MCF 10A (cell line): ENCODE results near the gene CNIH4. TPM values are rescaled to one million over a fixed set of nuclear protein-coding genes. Genes with fewer than 3 reads are reported as not detected.

Experiments
- BruUV-seq: library from RNA; stranded (reverse); fragments of 400-500 nt; replicated peaks from 2 replicates; lab custom pipeline; 2021; lab: Mats Ljungman, UMichigan
- CTCF ChIA-PET: fragments of 300-600 bp; sonication (Branson Sonifier 250); formaldehyde crosslinking; extraction: SDS; loops from one replicate; lab custom pipeline; 2021; ENCODE audit warnings: antibody characterized with exemption, inconsistent platforms; lab: Yijun Ruan, JAX
- POLR2A ChIA-PET: fragments of 300-600, 350-650 bp; sonication (Branson Sonifier 250); formaldehyde crosslinking; extraction: SDS; loops from one replicate; lab custom pipeline; 2020; ENCODE audit warnings: antibody characterized with exemption, inconsistent platforms; lab: Yijun Ruan, JAX
- DNase-seq: peaks from one replicate; pipeline ENCODE4 v3.0.0-alpha.2; 2018; ENCODE audit not compliant: unreplicated experiment
- H3K27ac Mint-ChIP-seq: one replicate; pipeline ENCODE4 v1.8.0; 2022; ENCODE audit warnings: mild to moderate bottlenecking, low read depth, mixed read lengths; ENCODE audit not compliant: unreplicated experiment
- H3K27me3 Mint-ChIP-seq: one replicate; pipeline ENCODE4 v1.8.0; 2022; ENCODE audit warnings: mixed read lengths; ENCODE audit not compliant: insufficient read depth, unreplicated experiment
- H3K36me3 Mint-ChIP-seq: one replicate; pipeline ENCODE4 v1.8.0; 2022; ENCODE audit warnings: mild to moderate bottlenecking, moderate library complexity, mixed read lengths; ENCODE audit not compliant: insufficient read depth, unreplicated experiment
- H3K4me1 Mint-ChIP-seq: one replicate; pipeline ENCODE4 v1.8.0; 2022; ENCODE audit warnings: mixed read lengths; ENCODE audit not compliant: insufficient read depth, unreplicated experiment
- H3K4me3 Mint-ChIP-seq: one replicate; pipeline ENCODE4 v1.8.0; 2022; ENCODE audit warnings: mild to moderate bottlenecking, moderate library complexity, mixed read lengths; ENCODE audit not compliant: unreplicated experiment
- H3K9me3 Mint-ChIP-seq: one replicate; pipeline ENCODE4 v1.8.0; 2022; ENCODE audit warnings: mixed read lengths; ENCODE audit not compliant: unreplicated experiment
- CTCF ChIP-seq: fragments of 200-600 bp; IDR thresholded peaks from one replicate; pipeline ENCODE4 v1.8.0; 2022; ENCODE audit warnings: antibody characterized with exemption, mild to moderate bottlenecking; ENCODE audit not compliant: unreplicated experiment
- intact Hi-C: fragments of 100-400 bp; cut with micrococcal nuclease; formaldehyde crosslinking; loops from 2 replicates; pipeline ENCODE4 v1.14.1; 2022
- total RNA-seq: library from RNA; stranded (reverse); gene quantifications from 2 replicates; pipeline ENCODE4 v1.2.3, GENCODE V29; 2022

The CNIH4 gene
- total RNA-seq, 1 experiment from 2014 or later, result 190 TPM

DNA sequence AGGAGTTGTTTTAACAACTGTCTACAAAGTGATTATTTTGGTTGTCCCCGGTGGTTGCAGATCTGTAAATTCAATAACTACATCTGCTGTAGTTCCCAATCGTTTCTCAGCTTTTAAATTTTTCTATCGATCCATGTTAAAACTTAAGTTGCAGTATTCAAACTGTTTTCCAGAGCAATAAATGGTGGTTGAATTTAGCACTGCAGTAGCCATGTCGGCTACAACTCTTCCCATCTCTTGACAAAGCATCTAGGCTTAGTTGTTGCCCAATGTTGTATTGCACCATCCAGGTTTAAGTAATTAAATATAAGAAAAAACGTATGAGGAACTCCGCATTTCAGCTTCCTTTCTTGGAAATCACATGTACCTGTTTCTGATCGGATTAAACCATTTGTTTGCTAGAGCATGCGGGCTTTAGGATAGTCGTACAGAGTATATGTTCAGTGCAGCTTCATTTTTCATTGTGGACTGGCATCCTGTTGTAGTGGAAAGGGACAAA lies 996 bp downstream of the CNIH4 start:
- Mint-ChIP-seq H3K9me3 (no peaks in the 10 kb centered on the region), H3K27ac (peak overlapping the region; percentile 74), H3K36me3 (peaks cover 25% of the 10 kb centered on the region), H3K27me3 (no peaks in the 10 kb centered on the region), H3K4me1 (peaks cover 24% of the 10 kb centered on the region), H3K4me3 (peak overlapping the region; percentile 89)
- CTCF ChIA-PET, result interaction anchor here (0.6 to 3.6 kb wide), 12 partner anchors 8 to 657 kb away, joined by 3 to 17 read pairs (median 4); no protein-coding TSS in a partner anchor
- intact Hi-C loops, result loop anchor here (1.0 kb wide), 1 partner anchor 100 kb away; no protein-coding TSS in a partner anchor
- peak; percentile 4 for TF ChIP-seq CTCF
- POLR2A ChIA-PET, result interaction anchor here (0.7 to 7.2 kb wide), 46 partner anchors 9 to 1314 kb away, joined by 3 to 76 read pairs (median 4); partner anchors contain the start of genes FBXO28, NVL and WDR26
- BruUV-seq, result TSS peak; percentile 46
- DNase-seq, result peak; percentile 89

GRCh38 chr1:224358237-224358636 lies 1.6 kb downstream of the CNIH4 start:
- POLR2A ChIA-PET, result interaction anchor here (0.7 to 7.2 kb wide), 40 partner anchors 9 to 656 kb away, joined by 3 to 76 read pairs (median 4); partner anchors contain the start of genes FBXO28, NVL and WDR26
- peaks cover 26% of the 10 kb centered on the region for H3K4me1 Mint-ChIP-seq
- CTCF ChIA-PET, result interaction anchor here (0.6 to 3.6 kb wide), 13 partner anchors 8 to 657 kb away, joined by 3 to 17 read pairs (median 4); no protein-coding TSS in a partner anchor
- peak; percentile 7 for DNase-seq
- intact Hi-C loops, result no loop called here
- peaks cover 31% of the 10 kb centered on the region for H3K36me3 Mint-ChIP-seq
- no peaks in the 10 kb centered on the region for H3K27me3 Mint-ChIP-seq
- TF ChIP-seq CTCF, result no peak
- H3K9me3 Mint-ChIP-seq, result no peaks in the 10 kb centered on the region
- peak overlapping the region; percentile 74 for H3K27ac Mint-ChIP-seq
- H3K4me3 Mint-ChIP-seq, result peak overlapping the region; percentile 89
- no TSS peak for BruUV-seq

DNA sequence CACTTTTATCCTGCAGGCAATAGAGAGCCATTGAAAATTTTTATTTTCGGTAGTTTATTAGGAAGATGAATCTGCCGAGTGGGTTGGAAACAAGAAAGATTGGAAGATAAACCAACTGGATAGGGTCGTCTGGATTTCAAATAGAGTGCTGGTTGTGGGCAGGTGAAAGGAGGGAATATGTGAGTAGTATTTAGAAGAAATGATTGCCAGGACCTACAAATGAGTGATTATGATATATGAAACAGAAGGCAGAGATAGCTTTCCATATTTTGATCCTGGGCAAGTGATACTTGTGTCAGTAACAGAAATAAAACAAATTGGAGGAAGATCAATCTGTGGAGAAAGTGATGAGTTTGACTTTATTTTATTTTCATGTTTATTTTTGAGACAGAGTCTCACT lies 2.5 kb downstream of the CNIH4 start:
- Mint-ChIP-seq H3K4me3 (peak overlapping the region; percentile 89), H3K27me3 (no peaks in the 10 kb centered on the region), H3K9me3 (no peaks in the 10 kb centered on the region), H3K27ac (peak overlapping the region; percentile 74), H3K36me3 (peaks cover 41% of the 10 kb centered on the region), H3K4me1 (peaks cover 33% of the 10 kb centered on the region)
- ChIA-PET CTCF (interaction anchor here (0.6 to 3.6 kb wide), 4 partner anchors 17 to 1063 kb away, joined by 4 to 17 read pairs (median 8); no protein-coding TSS in a partner anchor), POLR2A (interaction anchor here (0.6 to 7.2 kb wide), 8 partner anchors 17 to 619 kb away, joined by 3 to 76 read pairs (median 7); partner anchors contain the start of genes NVL and WDR26)
- no peak for TF ChIP-seq CTCF
- intact Hi-C loops, result no loop called here
- DNase-seq, result no peak
- BruUV-seq, result no TSS peak

GRCh38 chr1:224368409-224368808 lies 11.7 kb downstream of the CNIH4 start:
- ChIA-PET CTCF (interaction anchor here (0.6 to 2.6 kb wide), 5 partner anchors 8 to 178 kb away, joined by 4 to 7 read pairs (median 4); no protein-coding TSS in a partner anchor), POLR2A (interaction anchor here (1.3 to 4.3 kb wide), 2 partner anchors 12 to 17 kb away, joined by 3 to 33 read pairs; partner anchors contain the start of gene CNIH4)
- H3K36me3 Mint-ChIP-seq, result peaks cover 100% of the 10 kb centered on the region
- no peak overlapping the region for H3K27ac Mint-ChIP-seq
- no peak overlapping the region for H3K4me3 Mint-ChIP-seq
- no peaks in the 10 kb centered on the region for H3K27me3 Mint-ChIP-seq
- TF ChIP-seq CTCF, result no peak
- no TSS peak for BruUV-seq
- H3K4me1 Mint-ChIP-seq, result peaks cover 7% of the 10 kb centered on the region
- no peak for DNase-seq
- H3K9me3 Mint-ChIP-seq, result no peaks in the 10 kb centered on the region
- intact Hi-C loops, result no loop called here
